Kasumi-1 (cell line): ENCODE data around the gene TANGO6.
"Not testable (repeated sequence)": the region's sequence is repeated elsewhere in the genome, so short reads cannot be mapped to it uniquely, and the experiment has no call there.

Experiments
- DNase-seq, 2 experiments: peaks; one replicate each; lab custom pipeline; 2025; lab: John Stamatoyannopoulos, UW

Gene TANGO6

DNA sequence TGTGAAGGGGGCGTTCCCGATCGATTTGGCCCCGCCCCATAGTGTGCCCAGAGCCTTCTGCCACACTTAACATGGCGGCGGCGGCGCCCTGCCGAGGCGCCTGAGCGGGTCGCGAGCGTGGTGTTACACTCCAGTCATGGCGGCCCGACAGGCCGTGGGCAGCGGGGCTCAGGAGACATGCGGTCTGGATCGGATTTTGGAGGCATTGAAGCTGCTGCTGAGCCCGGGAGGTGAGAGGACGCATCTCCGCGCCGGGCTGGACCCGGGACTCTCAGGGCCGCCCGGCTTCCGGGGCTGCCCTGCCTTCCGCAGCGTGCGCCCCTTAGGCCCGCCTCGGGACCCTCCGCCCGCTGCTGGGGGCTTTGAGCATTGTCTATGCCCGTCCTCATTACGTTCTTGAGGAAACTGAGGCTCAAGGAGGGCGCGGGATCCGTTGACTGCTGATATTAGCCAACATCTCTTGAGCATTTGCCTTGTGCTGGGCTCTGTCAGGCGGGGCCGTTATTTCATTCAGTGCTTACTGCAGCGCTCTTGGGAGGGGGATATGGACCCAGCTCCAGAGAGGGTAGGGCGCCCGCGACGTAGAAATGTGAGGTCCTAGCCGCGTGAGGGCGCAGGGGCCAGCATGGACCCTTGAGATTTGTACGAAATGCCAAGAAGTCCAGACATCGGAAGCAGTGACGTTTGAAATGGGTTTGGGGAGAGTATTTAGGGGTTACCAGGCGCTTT is at the start of gene TANGO6:
TANGO6 (plus strand) TSS at position 50 of the 729 bp plus-strand sequence; CDS start at position 137, 87 bp downstream.
- peak; percentile 81 for DNase-seq

DNA sequence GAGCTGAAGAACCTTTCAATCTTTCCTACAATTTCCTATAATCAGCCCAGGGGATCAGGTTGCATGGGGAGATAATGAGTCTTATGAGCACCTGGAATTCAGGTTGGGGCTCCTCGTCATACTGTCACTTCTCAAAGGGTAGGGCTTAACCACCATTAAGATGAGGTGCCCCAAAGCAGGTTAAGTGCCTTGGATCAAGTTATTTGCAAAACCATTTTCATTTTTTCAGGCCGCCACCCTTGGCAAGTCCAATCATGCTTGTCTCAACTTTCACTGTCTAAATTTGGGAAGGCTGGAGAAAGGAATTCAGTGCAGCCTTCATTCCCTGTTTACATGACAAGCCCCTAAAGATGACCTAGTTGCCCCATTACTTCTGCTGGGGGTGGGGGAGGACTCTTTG is 44.9 kb upstream of the TANGO6 start:
- DNase-seq: no peak

DNA sequence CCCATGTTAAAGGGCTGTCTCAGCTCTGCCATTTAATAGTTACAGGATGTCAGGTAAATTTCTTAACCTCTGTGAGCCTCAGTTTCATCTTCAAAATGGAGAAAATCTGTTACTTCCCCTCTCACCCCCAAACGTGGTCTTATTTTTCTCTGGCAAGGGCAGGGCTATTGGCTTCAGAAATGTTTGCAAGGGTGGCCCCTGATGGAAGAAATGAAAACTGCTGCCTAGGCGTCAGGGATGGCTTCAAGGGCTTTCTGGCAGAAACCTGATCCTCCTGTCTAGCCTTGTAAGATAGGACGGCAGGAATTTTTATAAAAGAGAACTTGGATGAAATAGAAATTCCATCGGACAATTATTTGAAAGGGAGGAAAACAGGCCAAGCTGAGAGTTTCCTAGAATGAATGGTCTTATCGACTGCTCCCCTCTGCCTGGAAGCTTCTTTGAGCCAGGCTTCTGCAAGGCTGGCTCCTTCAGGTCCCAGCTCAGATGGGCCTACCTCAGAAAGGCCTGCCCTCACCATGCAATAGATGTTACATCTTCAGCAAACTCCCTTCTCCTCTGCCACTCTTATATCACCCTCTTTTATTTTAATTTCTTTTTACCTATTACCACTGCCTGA is 43.0 kb upstream of the TANGO6 start:
- peak; percentile 81 to 92 for DNase-seq

DNA sequence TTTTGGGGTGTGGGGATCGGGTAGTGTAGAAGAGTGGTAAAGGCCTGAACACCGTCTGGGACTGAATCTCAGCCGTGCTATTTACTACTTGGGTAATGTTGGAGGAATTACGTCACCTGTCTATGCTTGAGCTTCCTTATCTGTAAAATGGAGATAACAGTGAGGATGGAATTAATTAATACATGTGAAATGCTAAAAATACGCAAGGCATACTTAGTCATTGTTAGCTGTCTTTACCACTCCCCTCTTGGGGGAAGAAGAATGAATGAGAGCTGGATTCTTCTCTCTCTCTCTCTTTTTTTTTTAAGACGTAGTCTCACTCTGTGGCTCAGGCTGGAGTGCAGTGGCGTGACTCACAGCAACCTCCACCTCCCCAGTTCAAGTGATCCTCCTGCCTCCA is 41.1 kb upstream of the TANGO6 start:
- DNase-seq: no peak

GRCh38 chr16:68806422-68806821 is 36.9 kb upstream of the TANGO6 start:
- DNase-seq: no peak

DNA sequence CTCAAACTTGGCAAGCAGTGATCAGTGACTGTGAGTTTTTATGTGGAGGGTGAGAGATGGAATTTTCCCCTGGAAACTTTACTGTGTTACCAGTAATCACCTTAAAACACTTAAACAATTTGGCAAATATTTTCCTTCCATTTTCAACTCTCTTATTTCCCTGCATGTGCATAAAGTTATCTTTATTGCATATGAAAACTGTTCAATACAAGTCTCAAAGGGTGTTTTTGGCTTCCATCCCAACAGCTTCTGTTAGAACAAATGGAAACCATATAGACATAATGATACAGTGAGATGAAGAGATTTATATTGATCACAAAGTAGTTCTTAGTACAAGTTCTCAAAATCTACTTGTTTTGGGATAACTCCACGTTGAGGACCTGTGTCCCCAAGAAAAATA is 36.4 kb upstream of the TANGO6 start:
- DNase-seq: no peak

DNA sequence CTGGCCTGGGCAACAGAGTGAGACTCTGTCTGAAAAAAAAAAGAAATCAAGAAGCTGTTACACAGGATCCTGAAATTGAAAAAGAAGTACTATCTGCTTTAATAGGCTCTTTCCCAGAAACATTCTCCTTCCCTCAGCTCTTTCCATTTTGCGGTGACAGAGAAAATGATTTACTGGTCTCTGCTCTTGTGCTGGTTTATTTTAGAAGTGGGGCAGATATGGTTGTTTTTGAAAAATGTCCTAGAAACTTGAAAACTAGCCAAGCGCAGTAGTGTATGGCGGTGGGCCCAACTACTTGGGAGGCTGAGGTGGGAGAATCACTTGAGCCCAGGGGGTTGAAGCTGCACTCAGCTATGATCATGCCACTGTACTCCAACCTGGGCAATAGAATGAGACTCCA is 28.8 kb upstream of the TANGO6 start:
- no peak for DNase-seq

GRCh38 chr16:68823401-68824135 is 19.8 kb upstream of the TANGO6 start:
- no peak for DNase-seq

GRCh38 chr16:68825427-68825826 is 17.9 kb upstream of the TANGO6 start:
- DNase-seq: no peak

DNA sequence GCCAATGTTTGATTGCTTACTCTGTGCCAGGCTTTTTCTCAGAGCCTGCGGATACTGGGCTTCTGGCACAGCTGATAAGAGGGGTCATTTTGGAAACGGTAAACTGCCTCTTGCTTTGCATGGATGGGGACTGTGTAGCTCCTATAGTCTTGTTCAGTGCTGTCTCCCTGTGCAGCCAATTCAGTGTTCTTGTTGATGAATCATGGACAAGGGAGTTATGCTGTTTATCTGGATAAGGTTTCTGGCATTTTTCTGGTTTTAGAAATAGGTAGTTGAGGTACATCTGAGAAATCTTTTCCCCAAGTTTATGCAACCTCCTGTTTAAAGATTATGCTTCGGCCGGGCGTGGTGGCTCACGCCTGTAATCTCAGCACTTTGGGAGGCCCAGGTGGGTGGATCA is 16.7 kb upstream of the TANGO6 start:
- DNase-seq: no peak

GRCh38 chr16:68833251-68833650 is 10.1 kb upstream of the TANGO6 start:
- DNase-seq: no peak

- DNase-seq: no peak
These were observed 8.8 kb upstream of the TANGO6 start for GRCh38 chr16:68834550-68834949.

DNA sequence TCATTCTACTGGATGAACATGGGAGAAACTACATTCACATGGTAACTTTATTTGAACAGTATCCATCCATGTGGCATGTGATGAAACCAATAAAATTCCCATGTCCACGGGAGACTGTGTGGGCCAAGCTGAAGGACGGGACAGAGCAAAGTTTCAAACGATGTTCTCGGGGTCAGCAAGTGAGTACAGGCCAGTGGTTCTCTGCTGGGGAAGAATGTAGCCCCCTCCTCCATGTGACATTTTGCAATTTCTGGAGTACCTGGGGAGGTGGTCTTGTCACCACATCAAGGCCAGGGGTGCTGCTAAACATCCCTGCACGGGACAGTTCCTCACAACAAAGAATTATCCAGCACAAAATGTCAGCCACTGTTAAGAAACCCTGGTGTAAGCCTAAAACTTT is 7.4 kb upstream of the TANGO6 start:
- no peak for DNase-seq

GRCh38 chr16:68839831-68840230 is 3.5 kb upstream of the TANGO6 start:
- no peak for DNase-seq

DNA sequence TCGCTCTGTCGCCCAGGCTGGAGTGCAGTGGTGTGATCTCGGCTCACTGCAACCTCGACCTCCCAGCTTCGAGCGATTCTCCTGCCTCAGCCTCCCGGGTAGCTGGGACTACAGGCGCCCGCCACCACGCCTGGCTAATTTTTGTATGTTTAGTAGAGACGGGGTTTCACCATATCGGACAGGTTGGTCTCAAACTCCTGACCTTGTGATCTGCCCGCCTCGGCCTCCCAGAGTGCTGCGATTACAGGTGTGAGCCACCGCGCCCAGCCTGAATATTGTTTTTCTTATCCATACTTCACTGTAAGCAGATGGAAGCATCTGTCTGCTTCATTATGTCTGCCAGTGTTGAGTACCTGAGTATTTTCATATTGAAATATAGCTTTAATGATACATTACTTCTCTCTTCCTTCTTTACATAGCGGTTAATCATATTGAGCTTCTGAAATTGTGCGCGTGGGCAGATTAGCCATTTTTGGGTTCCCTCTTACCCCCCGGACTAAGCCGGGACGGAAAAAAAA is 308 bp upstream of the TANGO6 start:
- DNase-seq: not testable (repeated sequence)

DNA sequence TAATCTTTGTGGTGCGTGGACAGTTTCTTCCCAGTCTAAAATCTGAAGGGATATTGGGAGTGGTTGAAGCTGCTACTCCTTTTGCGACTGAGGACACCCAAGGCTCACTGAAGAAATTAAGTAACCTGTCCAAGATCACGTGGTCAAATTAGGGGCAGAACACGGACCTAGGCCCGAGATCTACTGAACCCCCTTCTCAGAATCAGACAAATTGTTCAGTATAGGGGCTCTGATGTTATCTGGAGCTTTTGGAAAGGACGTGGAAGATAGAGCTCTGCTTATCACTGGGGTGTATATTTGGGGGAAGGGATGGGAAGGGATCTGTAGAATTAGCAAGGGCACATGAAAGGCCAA is 857 bp downstream of the TANGO6 start:
- no peak for DNase-seq

DNA sequence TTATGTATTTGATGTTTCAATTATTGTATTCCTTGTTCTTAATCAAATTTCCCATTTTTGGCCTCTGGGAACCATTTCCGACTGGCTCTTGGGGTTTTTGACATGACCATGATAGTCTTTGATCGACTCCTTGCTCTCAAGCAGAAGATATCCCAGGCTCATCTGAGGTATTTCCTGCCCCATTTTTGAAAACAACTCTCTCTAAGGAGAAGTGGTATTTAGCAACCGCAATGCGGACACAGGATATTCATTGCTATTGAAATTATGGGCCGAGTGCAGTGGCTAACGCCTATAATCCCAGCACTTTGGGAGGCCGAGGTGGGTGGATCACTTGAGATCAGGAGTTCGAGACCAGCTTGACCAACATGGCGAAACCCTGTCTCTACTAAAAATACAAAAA is 5.5 kb downstream of the TANGO6 start:
- no peak for DNase-seq

GRCh38 chr16:68850481-68850880 is 7.2 kb downstream of the TANGO6 start:
- no peak for DNase-seq

DNA sequence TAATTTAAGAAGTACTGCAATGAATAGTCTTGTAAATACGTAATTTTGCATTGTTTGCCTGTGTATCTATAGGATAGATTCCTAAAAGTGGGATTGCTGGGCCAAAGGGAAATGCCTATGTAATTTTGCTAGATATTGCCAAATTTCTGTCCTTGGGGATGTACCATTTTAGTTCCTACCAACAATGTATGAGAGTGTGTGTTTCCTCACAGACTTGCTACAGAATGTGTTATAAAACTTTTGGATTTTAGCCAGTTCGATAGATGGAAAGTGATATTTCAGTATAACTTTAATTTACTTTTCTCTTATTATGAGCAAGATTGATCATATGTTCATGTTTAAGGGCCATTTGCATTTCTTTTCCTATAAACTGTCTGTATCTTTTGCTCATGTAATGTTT is 8.3 kb downstream of the TANGO6 start:
- DNase-seq: no peak

DNA sequence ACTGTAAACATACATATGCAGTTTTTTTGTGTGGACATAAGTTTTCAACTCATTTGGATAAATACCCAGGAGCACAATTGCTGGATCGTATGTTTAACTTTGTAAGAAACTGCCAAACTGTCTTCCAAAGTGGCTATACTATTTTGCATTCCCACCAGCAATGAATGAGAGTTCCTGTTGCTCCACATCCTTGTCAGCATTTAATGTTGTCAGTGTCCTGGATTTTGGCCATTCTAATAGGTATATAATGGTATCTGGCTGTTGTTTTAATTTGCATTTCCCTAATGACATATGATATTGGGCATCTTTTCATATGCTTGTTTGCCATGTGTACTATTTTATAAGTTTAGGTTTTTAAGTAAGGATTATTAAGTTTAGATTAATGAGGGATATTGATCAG is 14.1 kb downstream of the TANGO6 start:
- no peak for DNase-seq

GRCh38 chr16:68859828-68860227 is 16.5 kb downstream of the TANGO6 start:
- DNase-seq: no peak

GRCh38 chr16:68860978-68861892 is 17.9 kb downstream of the TANGO6 start:
- DNase-seq: no peak
